Stimulated activated CD8-positive, alpha-beta memory T cell treated with anti-CD3 and anti-CD28 coated beads, Interleukin-12 subunit alpha, Interleukin-12 subunit beta, amount 100 ng/mL, for 24 hours (primary cell): ENCODE data around the gene MYO7A.

Experiments
- DNase-seq: peaks from one replicate; pipeline ENCODE4 v3.0.0-alpha.2; 2020; ENCODE audit errors: extremely low read depth

MYO7A gene

GRCh38 chr11:77146261-77147035, 18.4 kb downstream of the MYO7A start:
- DNase-seq: no peak

DNA sequence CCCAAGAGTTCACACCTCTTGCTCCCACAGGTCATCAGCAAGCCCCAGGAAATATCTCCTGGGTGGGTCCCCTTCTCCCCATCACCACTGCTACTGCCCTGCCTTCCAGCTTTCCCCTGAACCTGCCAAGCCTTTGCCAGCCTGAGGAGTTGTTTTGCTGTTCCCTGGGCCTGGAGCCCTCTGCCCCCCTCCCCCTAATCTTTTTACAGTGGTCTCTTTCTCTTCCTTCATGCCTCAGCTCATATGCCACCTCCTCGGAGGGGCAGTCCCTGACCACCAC, 18.9 kb downstream of the MYO7A start:
- no peak for DNase-seq

DNA sequence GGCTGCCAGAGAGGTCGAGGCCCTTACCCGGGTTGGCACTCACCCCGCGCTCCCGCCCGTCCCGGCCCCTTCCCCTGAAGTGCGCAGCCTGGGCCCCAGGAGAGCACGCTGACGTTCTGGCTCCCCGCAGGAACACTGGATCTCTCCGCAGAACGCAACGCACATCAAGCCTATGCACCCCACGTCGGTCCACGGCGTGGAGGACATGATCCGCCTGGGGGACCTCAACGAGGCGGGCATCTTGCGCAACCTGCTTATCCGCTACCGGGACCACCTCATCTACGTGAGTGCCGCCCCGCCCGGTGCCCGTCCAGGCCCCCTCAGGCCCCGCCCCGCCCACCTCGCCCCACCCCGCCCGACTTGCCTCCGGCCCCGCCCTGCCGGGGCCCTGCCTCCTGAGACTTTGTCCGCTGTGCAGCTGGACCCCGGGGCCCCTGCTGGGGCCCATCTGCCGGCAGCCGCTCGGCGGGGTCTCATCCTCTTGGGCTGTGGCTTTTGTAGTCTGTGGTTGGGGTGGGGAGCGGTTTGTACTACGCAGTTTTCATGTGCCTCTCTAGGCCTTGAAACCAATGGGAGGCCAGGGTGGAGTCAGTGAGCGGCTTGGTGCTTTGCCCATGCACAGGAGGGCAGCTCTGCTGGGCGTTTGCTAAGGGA, 19.7 kb downstream of the MYO7A start:
- no peak for DNase-seq

DNA sequence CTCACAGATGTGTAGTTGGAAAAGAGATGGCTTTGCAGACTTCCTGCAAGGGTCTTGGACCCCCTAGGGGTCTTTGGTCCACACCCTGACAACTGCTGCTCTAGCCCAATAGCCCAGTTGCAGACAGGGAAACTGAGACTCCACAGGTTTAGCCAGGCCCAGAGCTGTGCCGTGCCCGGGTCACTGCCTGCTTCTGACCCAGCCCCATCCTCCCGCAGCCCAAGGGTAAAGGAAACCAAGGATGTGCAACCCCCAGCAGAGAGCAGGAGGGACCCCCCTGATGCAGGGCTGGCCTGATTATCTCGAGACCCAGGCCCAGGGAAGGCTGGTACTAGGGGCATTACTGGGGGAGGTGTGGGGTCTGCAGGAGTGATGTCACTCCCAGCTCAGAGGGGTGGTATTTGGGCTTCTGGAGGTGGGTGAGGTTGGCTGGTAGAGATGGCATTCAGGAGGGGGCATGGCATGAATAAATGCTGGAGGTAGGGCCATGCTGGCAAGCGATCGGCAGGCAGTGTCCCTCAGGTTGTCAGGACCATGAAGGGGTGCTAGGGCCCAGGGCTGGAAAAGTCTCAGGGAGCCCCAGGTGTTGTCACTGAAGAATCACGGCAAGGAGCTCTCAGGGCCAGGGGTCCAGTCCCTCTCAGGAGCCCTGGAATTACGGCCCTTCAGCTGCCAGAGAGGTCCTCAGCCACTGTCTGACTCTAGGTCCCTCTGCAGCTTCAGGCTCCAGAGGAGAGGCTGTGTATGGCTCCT, 21.1 kb downstream of the MYO7A start:
- no peak for DNase-seq

DNA sequence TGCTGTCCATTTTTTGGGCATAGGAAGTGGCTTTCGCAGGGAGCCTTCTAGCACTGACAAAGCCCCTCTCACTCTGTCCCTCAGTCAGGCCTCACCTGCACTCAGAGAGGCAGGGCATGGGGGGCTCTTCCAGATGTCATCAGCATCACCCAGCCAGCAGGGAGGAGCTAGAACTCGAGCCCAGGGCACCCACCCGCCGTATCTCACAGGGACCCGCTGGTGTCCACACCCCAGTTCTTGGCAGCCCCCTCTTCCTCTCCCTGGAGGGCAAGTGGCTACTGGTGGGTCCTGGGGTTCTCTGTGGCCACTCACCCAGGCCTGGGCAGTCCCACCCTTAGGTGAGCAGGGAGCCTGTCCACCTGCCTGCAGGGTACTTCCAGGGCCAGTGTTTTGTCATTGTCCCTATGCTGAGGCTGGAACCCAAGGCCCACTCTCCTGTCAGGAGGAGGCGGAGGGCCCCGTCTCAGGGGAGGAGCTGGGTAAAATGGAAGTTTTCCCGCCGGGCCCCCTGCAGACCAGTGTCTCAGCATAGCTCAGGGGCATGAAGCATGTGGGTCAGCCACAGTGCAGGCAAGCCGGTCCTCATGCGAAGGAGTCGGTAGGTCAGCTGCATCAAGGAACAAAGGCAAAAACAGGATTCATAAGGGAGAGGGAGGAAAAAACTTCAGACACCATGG, 21.8 kb downstream of the MYO7A start:
- no peak for DNase-seq

DNA sequence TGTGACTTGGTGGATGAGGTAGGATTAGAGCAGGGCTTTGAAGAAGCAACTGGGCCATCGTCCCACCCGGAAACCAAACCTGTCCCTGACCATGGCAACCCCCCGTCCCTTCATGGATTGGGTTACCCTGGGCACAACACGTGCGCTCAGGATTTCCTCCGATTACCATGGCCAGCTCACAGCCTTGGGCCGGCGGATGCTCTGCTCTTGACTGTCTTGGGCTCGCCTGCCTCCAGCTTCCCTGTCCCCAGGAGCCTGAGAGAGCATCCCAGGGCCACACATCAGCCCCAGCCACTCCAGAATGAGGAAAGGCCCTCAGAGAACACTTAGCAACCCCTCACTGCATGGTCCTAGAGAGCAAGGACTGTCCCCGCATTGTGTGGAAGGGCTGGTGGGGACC, 22.8 kb downstream of the MYO7A start:
- DNase-seq: no peak

- no peak for DNase-seq
These were observed 23.9 kb downstream of the MYO7A start for GRCh38 chr11:77151804-77152509.

GRCh38 chr11:77152846-77153245, 24.8 kb downstream of the MYO7A start:
- DNase-seq: no peak

- DNase-seq: no peak
These were observed 25.5 kb downstream of the MYO7A start for GRCh38 chr11:77153276-77154185.

GRCh38 chr11:77154381-77155081, 26.5 kb downstream of the MYO7A start:
- DNase-seq: no peak

GRCh38 chr11:77155082-77155475, 27.0 kb downstream of the MYO7A start:
- DNase-seq: no peak

DNA sequence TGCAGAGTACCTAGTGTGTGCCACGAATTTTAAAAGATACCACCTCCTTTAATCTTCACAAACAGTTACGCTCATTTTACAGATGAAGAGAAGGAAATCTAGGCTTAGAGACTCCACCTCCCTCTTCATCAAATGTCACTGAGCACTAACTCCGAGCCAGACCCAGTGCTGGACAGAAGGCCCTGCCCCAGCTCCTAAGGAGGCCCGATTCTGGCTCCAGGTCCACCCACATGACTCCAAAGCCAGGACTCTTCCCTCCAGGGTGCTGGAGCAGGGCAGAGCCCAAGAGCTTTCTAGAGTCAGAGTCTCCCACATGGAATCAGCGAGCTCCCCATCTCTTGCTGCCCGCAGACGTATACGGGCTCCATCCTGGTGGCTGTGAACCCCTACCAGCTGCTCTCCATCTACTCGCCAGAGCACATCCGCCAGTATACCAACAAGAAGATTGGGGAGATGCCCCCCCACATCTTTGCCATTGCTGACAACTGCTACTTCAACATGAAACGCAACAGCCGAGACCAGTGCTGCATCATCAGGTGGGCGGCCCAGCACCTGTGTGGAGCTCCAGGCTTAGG, 27.6 kb downstream of the MYO7A start:
- no peak for DNase-seq

GRCh38 chr11:77156396-77157195, 28.6 kb downstream of the MYO7A start:
- DNase-seq: no peak

DNA sequence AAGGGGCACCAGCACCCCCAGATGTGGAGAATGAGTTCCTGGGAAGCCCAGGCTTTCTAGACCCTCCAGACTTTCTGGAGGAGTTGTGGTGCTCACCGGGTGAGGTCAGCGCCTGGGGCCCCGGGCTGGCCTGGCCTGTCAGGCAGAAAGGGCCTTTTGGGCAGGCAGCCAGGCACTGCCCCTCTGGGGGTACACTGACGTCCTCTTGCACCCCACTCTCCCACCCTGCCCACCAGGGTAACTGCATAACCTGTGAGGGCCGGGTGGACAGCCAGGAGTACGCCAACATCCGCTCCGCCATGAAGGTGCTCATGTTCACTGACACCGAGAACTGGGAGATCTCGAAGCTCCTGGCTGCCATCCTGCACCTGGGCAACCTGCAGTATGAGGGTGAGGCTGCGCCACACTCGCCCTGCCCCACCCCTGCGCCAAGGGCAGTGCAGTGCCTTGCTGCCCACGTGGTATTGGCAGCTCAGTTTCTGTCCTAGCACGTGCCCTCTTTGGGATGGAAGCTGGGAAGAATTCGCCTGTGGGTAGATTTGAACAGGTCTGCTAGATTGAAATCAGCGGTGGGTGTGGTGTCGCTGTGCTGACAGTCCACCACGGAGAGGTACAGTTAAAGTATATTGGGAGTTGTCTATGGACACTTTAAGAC, 30.1 kb downstream of the MYO7A start:
- no peak for DNase-seq

GRCh38 chr11:77159219-77159936, 31.3 kb downstream of the MYO7A start:
- no peak for DNase-seq

GRCh38 chr11:77159937-77160495, 32.0 kb downstream of the MYO7A start:
- DNase-seq: no peak

DNA sequence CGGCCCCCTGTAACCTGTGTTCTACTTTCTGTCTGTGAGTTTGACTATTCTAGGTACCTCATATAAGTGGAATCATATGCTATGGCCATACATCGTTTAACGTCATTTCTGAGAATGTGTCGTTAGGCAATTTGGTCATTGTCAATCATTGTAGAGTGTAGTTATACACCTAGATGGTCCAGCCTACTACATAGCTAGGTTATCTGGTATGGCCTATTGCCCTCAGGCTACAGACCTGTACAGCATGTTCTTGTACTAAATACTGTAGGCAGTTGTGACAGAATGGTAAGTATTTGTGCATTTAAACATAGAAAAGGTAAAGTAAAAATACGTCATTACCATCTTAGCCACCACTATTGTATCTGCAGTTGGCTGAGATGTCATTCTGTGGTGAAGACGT, 35.2 kb downstream of the MYO7A start:
- no peak for DNase-seq
